HG02981 (cell line): ENCODE measurements around the gene STRBP.
"Not testable (repeated sequence)": the region's sequence is repeated elsewhere in the genome, so short reads cannot be mapped to it uniquely, and the experiment has no call there.

Source experiments
- ATAC-seq: cut with Tn5 transposase; IDR thresholded peaks from one replicate; pipeline ENCODE4 v1.9.1; 2021; ENCODE audit warnings: mild to moderate bottlenecking, moderate library complexity; ENCODE audit not compliant: unreplicated experiment

The STRBP gene

GRCh38 chr9:123251324-123251723 lies 17.1 kb downstream of the STRBP start:
- no peak for ATAC-seq

- no peak for ATAC-seq
Observed at GRCh38 chr9:123250504-123250903, 17.9 kb downstream of the STRBP start.

- ATAC-seq, result not testable (repeated sequence)
Observed at GRCh38 chr9:123249162-123249561, 19.2 kb downstream of the STRBP start.

GRCh38 chr9:123248630-123249029 lies 19.8 kb downstream of the STRBP start:
- ATAC-seq, result no peak

GRCh38 chr9:123246534-123246933 lies 21.9 kb downstream of the STRBP start:
- no peak for ATAC-seq

- ATAC-seq, result no peak
Observed at GRCh38 chr9:123239726-123240125, 28.7 kb downstream of the STRBP start.

GRCh38 chr9:123238365-123238764 lies 30.0 kb downstream of the STRBP start:
- ATAC-seq, result no peak

- ATAC-seq, result no peak
Observed at GRCh38 chr9:123237220-123237619, 31.2 kb downstream of the STRBP start.

GRCh38 chr9:123235448-123235847 lies 32.9 kb downstream of the STRBP start:
- no peak for ATAC-seq

- peak; percentile 55 for ATAC-seq
Observed at GRCh38 chr9:123234853-123235252, 33.5 kb downstream of the STRBP start.

GRCh38 chr9:123232332-123232731 lies 36.1 kb downstream of the STRBP start:
- ATAC-seq, result no peak

GRCh38 chr9:123231421-123231820 lies 37.0 kb downstream of the STRBP start:
- no peak for ATAC-seq

- ATAC-seq, result no peak
Observed at GRCh38 chr9:123228967-123229366, 39.4 kb downstream of the STRBP start.

- no peak for ATAC-seq
Observed at GRCh38 chr9:123225995-123226394, 42.4 kb downstream of the STRBP start.

GRCh38 chr9:123225374-123225813 lies 43.0 kb downstream of the STRBP start:
- ATAC-seq, result peak; percentile 95

GRCh38 chr9:123220127-123220526 lies 48.3 kb downstream of the STRBP start:
- ATAC-seq, result no peak

GRCh38 chr9:123218831-123219230 lies 49.6 kb downstream of the STRBP start:
- ATAC-seq, result no peak

GRCh38 chr9:123217128-123217654 lies 51.2 kb downstream of the STRBP start:
- no peak for ATAC-seq

- no peak for ATAC-seq
Observed at GRCh38 chr9:123216251-123216797, 52.1 kb downstream of the STRBP start.

- ATAC-seq, result no peak
Observed at GRCh38 chr9:123211081-123211480, 57.3 kb downstream of the STRBP start.

GRCh38 chr9:123208626-123209174 lies 59.7 kb downstream of the STRBP start:
- ATAC-seq, result no peak

GRCh38 chr9:123206065-123206464 lies 62.3 kb downstream of the STRBP start:
- ATAC-seq, result no peak

GRCh38 chr9:123201083-123201482 lies 67.3 kb downstream of the STRBP start:
- no peak for ATAC-seq
